Lower lobe of right lung (tissue), 2 donors: ENCODE measurements around the gene TMPRSS3. TPM values are rescaled to one million over a fixed set of nuclear protein-coding genes. Genes with fewer than 3 reads are reported as not detected.

Source experiments
- ATAC-seq, 2 donors: fragments of 200-7000 bp; cut with Tn5 transposase; one replicate each; pipeline ENCODE4 v1.9.1; 2020 to 2022; ENCODE audit warnings: mild to moderate bottlenecking in 2 of 2, moderate library complexity in 2 of 2
- DNase-seq: peaks from one replicate; pipeline ENCODE4 v3.0.0-alpha.2; 2020
- H3K27ac ChIP-seq: fragments of 200-600 bp; one replicate; pipeline ENCODE4 v1.8.0; 2022
- H3K27me3 ChIP-seq: fragments of 200-600 bp; one replicate; pipeline ENCODE4 v1.8.0; 2022; ENCODE audit warnings: low read depth
- H3K36me3 ChIP-seq: fragments of 200-600 bp; one replicate; pipeline ENCODE4 v1.8.0; 2022; ENCODE audit warnings: mild to moderate bottlenecking
- H3K4me1 ChIP-seq: fragments of 200-600 bp; one replicate; pipeline ENCODE4 v1.8.0; 2022
- H3K4me3 ChIP-seq: fragments of 200-600 bp; one replicate; pipeline ENCODE4 v1.8.0; 2022; ENCODE audit warnings: mild to moderate bottlenecking
- H3K9me3 ChIP-seq: fragments of 200-600 bp; one replicate; pipeline ENCODE4 v1.8.0; 2022
- CTCF ChIP-seq: fragments of 200-600 bp; IDR thresholded peaks from one replicate; pipeline ENCODE4 v1.8.0; 2022; ENCODE audit warnings: antibody characterized with exemption, mild to moderate bottlenecking
- intact Hi-C: fragments of 100-400 bp; cut with DNase I; formaldehyde crosslinking; loops from one replicate; pipeline ENCODE4 v1.11.0; 2022
- total RNA-seq: library from RNA; stranded (reverse); fragmentation: NEBNext Ultra II Directional; extraction: Animal tissue kit (Norgen Biotek cat#: 25700); gene quantifications from one replicate; pipeline ENCODE4 v1.2.1, GENCODE V29; 2021
- donor health status: DM: no; HTN: yes; CAD: no; lungs with severe emphysema.

TMPRSS3 gene
- total RNA-seq, 1 donor from 2014 or later = 3.8 TPM

- ATAC-seq = no peak
- TF ChIP-seq CTCF = no peak
- Histone ChIP-seq H3K4me3 (no peak overlapping the region), H3K4me1 (peaks cover 6% of the 10 kb centered on the region), H3K27me3 (no peaks in the 10 kb centered on the region), H3K27ac (no peak overlapping the region), H3K36me3 (no peaks in the 10 kb centered on the region), H3K9me3 (no peaks in the 10 kb centered on the region)
- intact Hi-C loops = no loop called here
- DNase-seq = no peak
These were observed 4.6 kb downstream of the TMPRSS3 start for GRCh38 chr21:42391297-42391696.

GRCh38 chr21:42390696-42391095 lies 5.2 kb downstream of the TMPRSS3 start:
- no peaks in the 10 kb centered on the region for H3K36me3 ChIP-seq
- no peaks in the 10 kb centered on the region for H3K9me3 ChIP-seq
- no peak overlapping the region for H3K27ac ChIP-seq
- peaks cover 6% of the 10 kb centered on the region for H3K4me1 ChIP-seq
- ATAC-seq (no peak), DNase-seq (no peak)
- no peaks in the 10 kb centered on the region for H3K27me3 ChIP-seq
- TF ChIP-seq CTCF = no peak
- H3K4me3 ChIP-seq = no peak overlapping the region
- intact Hi-C loops = no loop called here

GRCh38 chr21:42390193-42390592 lies 5.7 kb downstream of the TMPRSS3 start:
- H3K9me3 ChIP-seq = no peaks in the 10 kb centered on the region
- intact Hi-C loops = no loop called here
- no peaks in the 10 kb centered on the region for H3K27me3 ChIP-seq
- no peaks in the 10 kb centered on the region for H3K36me3 ChIP-seq
- no peak overlapping the region for H3K4me3 ChIP-seq
- peaks cover 6% of the 10 kb centered on the region for H3K4me1 ChIP-seq
- ATAC-seq = no peak
- TF ChIP-seq CTCF = no peak
- no peak overlapping the region for H3K27ac ChIP-seq
- no peak for DNase-seq

GRCh38 chr21:42389449-42389835 lies 6.4 kb downstream of the TMPRSS3 start:
- DNase-seq (no peak), ATAC-seq (peak; percentile 63 to 71)
- TF ChIP-seq CTCF = no peak
- Histone ChIP-seq H3K9me3 (no peaks in the 10 kb centered on the region), H3K36me3 (no peaks in the 10 kb centered on the region), H3K4me3 (no peak overlapping the region), H3K27ac (peak overlapping the region; percentile 36), H3K27me3 (no peaks in the 10 kb centered on the region), H3K4me1 (peaks cover 6% of the 10 kb centered on the region)
- intact Hi-C loops = no loop called here

GRCh38 chr21:42388740-42389448 lies 7.0 kb downstream of the TMPRSS3 start:
- no peak for TF ChIP-seq CTCF
- DNase-seq (no peak), ATAC-seq (peak; percentile 66 to 67)
- H3K36me3 ChIP-seq = no peaks in the 10 kb centered on the region
- peak overlapping the region; percentile 36 for H3K27ac ChIP-seq
- no peak overlapping the region for H3K4me3 ChIP-seq
- no peaks in the 10 kb centered on the region for H3K27me3 ChIP-seq
- intact Hi-C loops = no loop called here
- peaks cover 6% of the 10 kb centered on the region for H3K4me1 ChIP-seq
- no peaks in the 10 kb centered on the region for H3K9me3 ChIP-seq
